ENCODE measurements around the gene NEMP1.

- TF ChIP-seq, protein P1, sequence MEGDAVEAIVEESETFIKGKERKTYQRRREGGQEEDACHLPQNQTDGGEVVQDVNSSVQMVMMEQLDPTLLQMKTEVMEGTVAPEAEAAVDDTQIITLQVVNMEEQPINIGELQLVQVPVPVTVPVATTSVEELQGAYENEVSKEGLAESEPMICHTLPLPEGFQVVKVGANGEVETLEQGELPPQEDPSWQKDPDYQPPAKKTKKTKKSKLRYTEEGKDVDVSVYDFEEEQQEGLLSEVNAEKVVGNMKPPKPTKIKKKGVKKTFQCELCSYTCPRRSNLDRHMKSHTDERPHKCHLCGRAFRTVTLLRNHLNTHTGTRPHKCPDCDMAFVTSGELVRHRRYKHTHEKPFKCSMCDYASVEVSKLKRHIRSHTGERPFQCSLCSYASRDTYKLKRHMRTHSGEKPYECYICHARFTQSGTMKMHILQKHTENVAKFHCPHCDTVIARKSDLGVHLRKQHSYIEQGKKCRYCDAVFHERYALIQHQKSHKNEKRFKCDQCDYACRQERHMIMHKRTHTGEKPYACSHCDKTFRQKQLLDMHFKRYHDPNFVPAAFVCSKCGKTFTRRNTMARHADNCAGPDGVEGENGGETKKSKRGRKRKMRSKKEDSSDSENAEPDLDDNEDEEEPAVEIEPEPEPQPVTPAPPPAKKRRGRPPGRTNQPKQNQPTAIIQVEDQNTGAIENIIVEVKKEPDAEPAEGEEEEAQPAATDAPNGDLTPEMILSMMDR (conservative IDR thresholded peaks at IDR 0.05), result no peak
- TF ChIP-seq EZH2 (IDR thresholded peaks at IDR 0.05; ENCODE audit: low read depth), result no peak
Observed at GRCh38 chr12:57089271-57090245, 11.0 kb upstream of the NEMP1 start.

Data from PC-9 (cell line).